GM19193 (cell line): ENCODE results near the gene RNF215.

Experiments
- POLR2A ChIP-seq: IDR thresholded peaks from 4 replicates; pipeline ENCODE4 v1.6.1; 2011; ENCODE audit not compliant: insufficient read depth, insufficient read length; ENCODE audit errors: extremely low read depth

RNF215 gene

GRCh38 chr22:30405731-30406130 is 18.5 kb upstream of the RNF215 start:
- no peak for TF ChIP-seq POLR2A

GRCh38 chr22:30404307-30404706 is 17.1 kb upstream of the RNF215 start:
- no peak for TF ChIP-seq POLR2A

DNA sequence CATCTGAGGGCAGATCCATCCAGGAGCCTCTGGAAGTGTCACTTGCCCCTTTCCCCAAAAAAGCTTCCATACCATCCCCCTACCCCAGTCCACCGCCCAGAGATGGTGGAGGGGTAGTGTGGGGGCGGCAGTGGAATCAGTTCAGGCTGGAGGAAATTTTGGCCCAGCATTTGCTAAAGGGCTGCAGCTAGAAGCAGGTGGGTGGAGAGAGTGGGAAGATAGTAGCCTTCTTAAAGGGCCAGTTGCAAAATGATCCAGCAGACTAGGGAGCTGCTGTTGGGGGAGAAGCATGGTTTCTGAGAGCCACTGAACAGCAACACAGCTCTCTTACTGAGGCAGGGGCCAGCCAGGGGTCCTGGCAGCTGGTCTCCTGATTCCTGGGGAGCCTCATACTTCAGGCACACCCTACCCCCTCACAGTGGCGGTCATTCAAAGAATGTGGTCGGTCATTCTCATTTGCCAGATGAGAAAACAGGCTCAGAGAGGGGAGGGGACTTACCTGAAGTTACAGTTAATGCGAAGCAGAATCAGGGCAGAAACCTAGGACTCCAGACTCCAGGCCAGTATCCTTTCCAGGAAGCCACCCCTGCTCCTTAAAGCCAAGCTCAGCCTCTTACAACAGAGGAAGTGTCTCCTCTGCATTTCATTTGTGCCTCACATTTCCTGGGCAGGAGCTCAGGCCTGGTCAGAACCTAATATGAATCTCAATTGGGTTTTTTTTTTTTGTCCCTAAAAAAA is 15.0 kb upstream of the RNF215 start:
- TF ChIP-seq POLR2A: no peak

- TF ChIP-seq POLR2A: no peak
Observed at GRCh38 chr22:30400159-30400558, 12.9 kb upstream of the RNF215 start.

- TF ChIP-seq POLR2A: no peak
Observed at GRCh38 chr22:30399718-30400117, 12.5 kb upstream of the RNF215 start.

GRCh38 chr22:30398685-30399680 is 11.8 kb upstream of the RNF215 start:
- TF ChIP-seq POLR2A: no peak

DNA sequence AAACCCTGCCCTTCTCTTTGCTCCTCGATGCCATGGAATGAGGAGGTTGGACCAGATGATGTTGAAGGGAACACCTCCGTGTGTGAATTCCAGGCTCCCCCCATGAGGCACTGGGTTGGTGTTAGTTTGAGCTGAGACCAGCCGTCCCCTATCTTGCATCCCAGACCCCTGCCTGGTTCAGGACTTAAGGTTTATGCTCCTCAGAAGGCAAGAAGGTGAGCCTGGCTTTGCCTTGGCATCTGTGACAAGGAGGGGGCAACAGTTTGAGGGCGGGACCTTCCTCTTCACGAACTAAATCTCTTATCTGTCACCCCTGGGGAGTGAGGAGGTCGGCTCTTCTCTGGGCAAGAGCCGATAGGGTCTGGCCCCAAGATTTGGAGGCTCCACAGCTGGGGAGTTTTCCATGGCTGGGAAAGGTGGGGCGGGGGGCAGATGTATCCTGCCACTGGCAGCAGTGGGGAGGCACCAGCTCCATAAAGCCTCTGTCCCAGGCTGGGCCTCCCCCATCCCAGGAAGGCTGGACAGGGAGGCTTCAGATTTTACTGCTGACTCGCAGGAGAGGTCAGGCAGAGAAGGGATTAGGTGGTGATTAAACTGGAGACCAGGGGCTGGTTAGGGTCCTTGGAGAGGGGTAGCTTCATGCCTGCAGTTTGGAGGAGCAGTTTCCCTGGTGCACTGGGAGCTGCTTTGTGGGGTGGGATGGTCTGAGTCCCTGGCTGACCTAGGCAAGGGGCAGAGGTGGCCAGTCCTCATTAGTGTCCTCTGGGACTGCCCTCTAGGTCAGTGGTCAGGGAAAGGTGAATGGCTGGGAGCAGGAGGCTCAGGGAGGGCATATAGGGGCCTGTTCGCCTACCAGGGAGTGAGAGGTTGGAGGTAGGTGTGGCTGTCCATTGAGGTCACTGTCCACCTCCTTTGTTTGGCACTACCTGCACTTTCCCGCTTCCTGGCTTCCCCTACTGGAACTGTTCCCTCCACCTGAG is 10.7 kb upstream of the RNF215 start:
- TF ChIP-seq POLR2A: no peak

DNA sequence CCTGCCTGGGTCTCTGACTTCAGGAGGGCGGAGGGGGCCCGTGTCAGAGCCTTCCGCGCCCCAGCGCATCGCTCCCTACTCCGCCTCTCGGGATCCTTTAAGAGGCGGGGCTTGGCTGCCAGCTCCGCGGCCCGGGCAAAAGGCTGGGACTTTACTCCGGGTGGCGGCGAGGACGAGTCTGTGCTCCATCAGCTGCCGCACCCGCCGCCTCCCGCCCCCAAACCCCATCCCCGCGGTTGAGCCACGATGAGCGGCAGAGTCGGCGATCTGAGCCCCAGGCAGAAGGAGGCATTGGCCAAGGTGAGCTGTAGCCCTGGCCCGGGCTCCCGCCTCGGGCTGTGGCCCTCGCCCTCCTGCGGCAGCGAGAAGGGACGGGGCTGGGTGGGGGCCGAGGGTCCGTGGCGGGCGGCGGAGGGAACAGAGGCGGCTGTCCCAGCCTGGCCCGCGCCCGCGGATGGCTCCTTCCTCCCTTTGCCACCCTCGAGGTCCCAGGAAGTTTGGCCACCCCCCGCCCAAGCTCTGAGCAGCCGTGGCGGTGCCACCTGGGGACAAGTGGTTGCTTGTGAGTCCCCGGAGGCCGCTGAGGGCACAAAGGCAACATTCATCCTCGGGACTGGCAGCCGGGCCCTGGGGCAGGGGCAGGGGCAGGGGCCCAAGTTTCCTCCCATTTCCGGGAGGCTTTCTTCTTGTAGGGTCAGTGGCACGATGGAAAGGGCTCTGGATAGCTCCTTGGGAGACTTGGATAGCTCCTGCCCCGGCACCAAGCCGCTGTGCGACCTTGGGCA is 9.9 kb upstream of the RNF215 start, which contains the start of gene SEC14L2:
SEC14L2 (plus strand) TSS at position 148 of the 785 bp plus-strand sequence; CDS start at position 247, 99 bp downstream.
- no peak for TF ChIP-seq POLR2A

DNA sequence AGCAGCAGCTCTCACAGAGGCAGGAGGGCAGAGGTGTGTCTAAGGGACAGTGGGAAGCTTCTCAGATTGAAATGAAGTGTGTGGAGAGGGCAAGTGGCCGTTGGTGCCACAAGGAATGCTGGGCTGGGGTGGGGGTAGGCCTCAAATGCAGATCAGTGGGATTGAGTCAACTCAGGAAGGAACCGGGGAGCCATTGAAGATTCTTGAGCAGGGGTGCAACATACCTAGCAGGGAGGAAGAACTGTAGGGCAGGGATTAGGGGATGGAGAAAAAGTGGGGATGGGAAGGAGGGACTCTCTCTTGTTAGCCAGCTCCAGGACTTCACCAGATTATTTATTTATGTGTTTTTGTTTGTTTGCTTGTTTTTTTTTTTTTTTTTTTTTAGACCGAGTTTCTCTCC is 6.7 kb upstream of the RNF215 start:
- no peak for TF ChIP-seq POLR2A

GRCh38 chr22:30393322-30393680 is 6.1 kb upstream of the RNF215 start:
- no peak for TF ChIP-seq POLR2A

DNA sequence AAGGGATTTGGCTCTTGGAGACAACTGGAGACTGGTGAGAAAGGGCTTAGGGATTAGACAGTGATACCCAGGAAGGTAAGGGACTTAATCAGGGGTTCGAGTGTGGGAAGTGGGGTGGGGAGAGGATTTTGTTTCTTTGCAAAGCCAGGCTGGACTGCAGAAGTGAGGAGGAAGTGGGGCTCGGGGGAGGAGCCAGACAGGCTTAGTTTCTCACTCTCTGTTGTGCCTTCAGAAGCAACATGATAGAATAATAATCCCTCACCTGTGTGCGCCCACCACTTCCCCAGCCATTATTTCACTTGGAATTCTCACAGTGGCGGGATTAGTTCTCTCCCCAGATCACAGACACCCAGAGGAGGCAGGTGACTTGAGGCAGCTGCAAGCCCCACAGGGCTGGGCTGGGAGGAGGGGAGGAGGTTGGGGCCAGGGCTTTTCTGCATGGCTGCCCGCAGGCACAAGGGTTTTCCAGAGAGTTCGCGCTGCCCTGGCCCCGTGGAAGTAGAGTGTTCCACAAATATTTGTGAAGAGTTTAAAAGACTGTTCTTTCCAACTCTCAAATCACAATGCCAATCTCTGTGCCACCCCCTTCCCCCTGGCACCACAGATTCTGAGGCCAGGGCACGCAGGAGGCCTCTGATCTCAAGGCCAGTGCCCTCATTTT is 5.6 kb upstream of the RNF215 start:
- no peak for TF ChIP-seq POLR2A

- TF ChIP-seq POLR2A: no peak
Observed at GRCh38 chr22:30390974-30391691, 3.9 kb upstream of the RNF215 start.

- no peak for TF ChIP-seq POLR2A
Observed at GRCh38 chr22:30386608-30386959, 627 bp downstream of the RNF215 start.

DNA sequence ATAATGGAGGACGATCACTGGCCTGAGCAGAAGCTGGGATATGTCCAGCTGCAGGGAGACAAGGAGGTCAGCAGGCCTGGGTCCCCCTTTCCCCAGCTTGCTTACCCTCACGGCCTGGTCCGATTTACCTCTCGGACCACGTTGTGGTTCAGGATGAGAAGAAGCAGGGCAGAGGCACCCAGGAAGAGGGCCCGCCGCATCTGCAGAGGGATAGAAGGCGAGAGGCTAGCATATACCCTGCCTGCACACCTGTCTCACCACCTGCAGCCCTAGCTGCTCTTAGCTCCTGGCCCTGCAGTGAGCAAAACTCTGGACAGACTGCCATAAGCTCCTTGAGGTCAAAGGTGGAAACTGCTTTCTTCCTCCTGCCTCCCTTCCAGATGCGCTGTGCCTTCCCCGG is 1.3 kb downstream of the RNF215 start:
- TF ChIP-seq POLR2A: no peak
